H9 (cell line): ENCODE data around the gene HOXA2. TPM values are rescaled to one million over a fixed set of nuclear protein-coding genes. Genes with fewer than 3 reads are reported as not detected.

ENCODE experiments used
- DNase-seq: peaks from one replicate; pipeline ENCODE4 v3.0.0-alpha.2; 2017
- H2AFZ ChIP-seq: one replicate; pipeline ENCODE4 v1.6.1; 2013; ENCODE audit warnings: mild to moderate bottlenecking, low read length, control low read depth, moderate library complexity
- H2AK5ac ChIP-seq: 2 replicates; pipeline ENCODE4 v1.6.1; 2013; ENCODE audit warnings: low read length, control low read depth, mixed read lengths; ENCODE audit not compliant: insufficient read length
- H2BK120ac ChIP-seq: one replicate; pipeline ENCODE4 v1.6.1; 2013; ENCODE audit warnings: low read depth, mild to moderate bottlenecking, low read length, control low read depth, inconsistent platforms; ENCODE audit not compliant: poor library complexity, severe bottlenecking
- H2BK12ac ChIP-seq: 2 replicates; pipeline ENCODE4 v1.6.1; 2013; ENCODE audit warnings: low read length, control low read depth, mixed read lengths, low read depth; ENCODE audit not compliant: insufficient read length
- H2BK15ac ChIP-seq: 2 replicates; pipeline ENCODE4 v1.6.1; 2013; ENCODE audit warnings: low read depth, low read length, control low read depth
- H2BK20ac ChIP-seq: one replicate; pipeline ENCODE4 v1.6.1; 2013; ENCODE audit warnings: low read depth, mild to moderate bottlenecking, low read length, control low read depth, inconsistent platforms; ENCODE audit not compliant: poor library complexity, severe bottlenecking
- H2BK5ac ChIP-seq: 2 replicates; pipeline ENCODE4 v1.6.1; 2013; ENCODE audit warnings: low read length, control low read depth, mixed read lengths; ENCODE audit not compliant: insufficient read length
- H3K14ac ChIP-seq: 2 replicates; pipeline ENCODE4 v1.6.1; 2013; ENCODE audit warnings: low read length, control low read depth; ENCODE audit not compliant: insufficient read depth
- H3K18ac ChIP-seq: 2 replicates; pipeline ENCODE4 v1.6.1; 2013; ENCODE audit warnings: low read depth, mild to moderate bottlenecking, mixed read lengths, low read length, control low read depth; ENCODE audit not compliant: insufficient read length
- H3K23ac ChIP-seq: 2 replicates; pipeline ENCODE4 v1.6.1; 2013; ENCODE audit warnings: low read length, control low read depth, mixed read lengths, low read depth; ENCODE audit not compliant: insufficient read length
- H3K23me2 ChIP-seq: 2 replicates; pipeline ENCODE4 v1.6.1; 2013; ENCODE audit warnings: low read depth, mild to moderate bottlenecking, mixed read lengths, low read length, control low read depth; ENCODE audit not compliant: insufficient read length, poor library complexity, severe bottlenecking
- H3K27ac ChIP-seq: 2 replicates; pipeline ENCODE4 v1.5.1; 2013; ENCODE audit warnings: low read length, control low read depth, mixed read lengths, low read depth; ENCODE audit not compliant: insufficient read length
- H3K27me3 ChIP-seq: 2 replicates; pipeline ENCODE4 v1.6.1; 2013; ENCODE audit warnings: low read length, control low read depth, inconsistent platforms; ENCODE audit not compliant: insufficient read depth
- H3K4ac ChIP-seq: 2 replicates; pipeline ENCODE4 v1.6.1; 2013; ENCODE audit warnings: low read depth, mild to moderate bottlenecking, control low read depth, inconsistent platforms, low read length, moderate library complexity
- H3K4me1 ChIP-seq: 2 replicates; pipeline ENCODE4 v1.6.1; 2013; ENCODE audit warnings: low read length, control low read depth, inconsistent platforms; ENCODE audit not compliant: insufficient read depth
- H3K4me2 ChIP-seq: 2 replicates; pipeline ENCODE4 v1.6.1; 2013; ENCODE audit warnings: low read length, control low read depth, mixed read lengths; ENCODE audit not compliant: insufficient read length, insufficient read depth
- H3K56ac ChIP-seq: 2 replicates; pipeline ENCODE4 v1.6.1; 2013; ENCODE audit warnings: low read depth, mild to moderate bottlenecking, mixed read lengths, low read length, control low read depth; ENCODE audit not compliant: insufficient read length
- H3K79me1 ChIP-seq: 2 replicates; pipeline ENCODE4 v1.6.1; 2013; ENCODE audit warnings: low read depth, mild to moderate bottlenecking, moderate library complexity, low read length, control low read depth, inconsistent platforms; ENCODE audit not compliant: insufficient read depth, poor library complexity, severe bottlenecking
- H3K79me2 ChIP-seq: 2 replicates; pipeline ENCODE4 v1.6.1; 2013; ENCODE audit warnings: low read length, control low read depth, inconsistent platforms; ENCODE audit not compliant: insufficient read depth
- H3K9ac ChIP-seq: 2 replicates; pipeline ENCODE4 v1.6.1; 2013; ENCODE audit warnings: low read length, control low read depth, mixed read lengths; ENCODE audit not compliant: insufficient read length; ENCODE audit errors: extremely low read depth
- H3K9me3 ChIP-seq: one replicate; pipeline ENCODE4 v1.6.1; 2013; ENCODE audit warnings: low read depth, low read length, inconsistent platforms; ENCODE audit not compliant: control insufficient read depth
- H3T11ph ChIP-seq: one replicate; pipeline ENCODE4 v1.6.1; 2013; ENCODE audit warnings: mild to moderate bottlenecking, low read length, control low read depth, inconsistent platforms
- H4K20me1 ChIP-seq: one replicate; pipeline ENCODE4 v1.6.1; 2013; ENCODE audit not compliant: control insufficient read depth, insufficient read length, insufficient read depth
- H4K5ac ChIP-seq: 2 replicates; pipeline ENCODE4 v1.6.1; 2013; ENCODE audit warnings: low read depth, mild to moderate bottlenecking, mixed read lengths, low read length, control low read depth; ENCODE audit not compliant: insufficient read length
- H4K8ac ChIP-seq: replicated peaks from 2 replicates; pipeline ENCODE4 v1.6.1; 2013; ENCODE audit warnings: low read length, control low read depth, mixed read lengths, low read depth; ENCODE audit not compliant: insufficient read length
- H4K91ac ChIP-seq: 2 replicates; pipeline ENCODE4 v1.6.1; 2013; ENCODE audit warnings: low read depth, mild to moderate bottlenecking, moderate library complexity, mixed read lengths, low read length, control low read depth; ENCODE audit not compliant: insufficient read length
- H3K27ac Mint-ChIP-seq, 3 experiments: 2 replicates in 2 of 3; 3 replicates in 1 of 3; pipeline ENCODE4 v1.8.0; 2020 to 2021; ENCODE audit warnings: mixed read lengths in 3 of 3, mild to moderate bottlenecking in 1 of 3, moderate library complexity in 1 of 3
- H3K27me3 Mint-ChIP-seq: 2 replicates; pipeline ENCODE4 v1.8.0; 2021; ENCODE audit warnings: low read depth, mild to moderate bottlenecking, moderate library complexity, mixed read lengths
- H3K36me3 Mint-ChIP-seq, 3 experiments: 2 replicates in 2 of 3; 3 replicates in 1 of 3; pipeline ENCODE4 v1.8.0; 2020 to 2021; ENCODE audit warnings: low read depth in 3 of 3, mixed read lengths in 3 of 3; ENCODE audit not compliant: insufficient read depth in 1 of 3
- H3K4me1 Mint-ChIP-seq, 2 experiments: 2 replicates each; pipeline ENCODE4 v1.8.0; 2020; ENCODE audit warnings: mixed read lengths in 2 of 2
- H3K4me3 Mint-ChIP-seq, 2 experiments: 2 replicates in 1 of 2; 3 replicates in 1 of 2; pipeline ENCODE4 v1.8.0; 2020 to 2021; ENCODE audit warnings: mild to moderate bottlenecking in 2 of 2, mixed read lengths in 2 of 2, moderate library complexity in 1 of 2
- H3K9me3 Mint-ChIP-seq, 2 experiments: 2 replicates in 1 of 2; 3 replicates in 1 of 2; pipeline ENCODE4 v1.8.0; 2020; ENCODE audit warnings: mild to moderate bottlenecking in 2 of 2, mixed read lengths in 2 of 2, moderate library complexity in 1 of 2
- WGBS: extraction: QIAGEN DNeasy Blood & Tissue Kit; methylation state at CpG from one replicate; pipeline ENCODE4 v1.1.7; 2013; ENCODE audit warnings: missing lambda C conversion rate, low lambda C conversion rate, mixed read lengths; ENCODE audit not compliant: insufficient read length; ENCODE audit errors: extremely low coverage; 5-methylcytosine and 5-hydroxymethylcytosine counted together
- total RNA-seq: library from RNA; stranded (reverse); gene quantifications from 2 replicates; pipeline ENCODE4 v1.2.1, GENCODE V29; 2021
- TF ChIP-seq, protein P1 (sequence below): fragments of 200-600 bp; sonication (generic); conservative IDR thresholded peaks from 3 replicates; pipeline ENCODE4 v1.8.0; 2021; ENCODE audit warnings: antibody characterized with exemption, mild to moderate bottlenecking

The HOXA2 gene
- total RNA-seq, 1 experiment from 2014 or later, result not detected

DNA sequence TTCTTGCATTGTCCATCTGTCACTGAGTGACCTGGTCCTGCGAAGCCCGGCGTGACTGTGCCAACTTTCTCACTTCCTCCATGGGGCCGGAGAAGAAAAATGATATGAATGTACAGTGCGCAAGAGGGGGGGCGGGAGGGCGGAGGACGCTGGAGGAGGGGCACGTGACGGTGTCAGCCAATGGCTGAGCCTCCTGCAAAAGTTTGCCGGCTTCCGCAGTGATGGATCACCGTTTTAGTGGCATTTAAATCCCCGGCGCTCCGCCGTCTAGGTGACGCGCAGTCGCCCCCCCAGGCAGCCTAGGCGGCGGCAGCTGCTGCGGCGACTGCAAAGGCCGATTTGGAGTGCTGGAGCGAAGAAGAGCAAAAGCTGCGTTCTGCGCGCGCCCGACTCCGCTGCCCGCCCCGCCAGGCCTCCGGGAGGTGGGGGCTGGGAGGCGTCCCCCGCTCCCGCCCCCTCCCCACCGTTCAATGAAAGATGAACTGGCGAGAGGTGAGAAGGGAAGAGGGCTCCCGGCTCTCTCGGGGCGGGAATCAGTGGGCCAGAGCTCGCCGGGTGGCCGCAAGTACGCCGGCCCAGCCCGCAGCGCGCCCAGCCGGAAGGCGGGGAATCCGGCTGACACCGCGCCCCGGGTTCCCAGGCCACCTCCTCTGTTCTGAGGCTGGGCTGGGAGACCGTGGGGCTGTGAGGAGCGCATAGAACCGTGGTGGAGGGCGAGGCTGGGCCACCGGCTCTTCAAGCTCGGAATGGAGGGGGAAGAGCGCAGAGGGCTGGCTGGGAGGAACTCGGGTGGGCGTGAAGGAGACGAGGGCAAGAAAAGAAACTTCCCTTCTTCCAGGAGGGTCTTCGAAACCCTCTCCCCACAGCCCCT, 6.4 kb downstream of the HOXA2 start, which contains the start of gene HOXA1:
TSS of gene HOXA1 (minus strand) at position 104 of the 871 bp plus-strand sequence. CDS start at position 16, 88 bp downstream.
- Mint-ChIP-seq H3K4me3 (peak within 1 kb of the TSS; percentile 61 to 86), H3K4me1 (peaks cover 48 to 64% of the 10 kb centered on the region in 2 experiments), H3K36me3 (no peaks in the 10 kb centered on the region), H3K9me3 (peaks cover 2 to 33% of the 10 kb centered on the region in 2 experiments; a peak in 4 of 5 replicates), H3K27ac (no peak within 1 kb of the TSS; a peak in 1 of 7 replicates), H3K27me3 (peaks cover 100% of the 10 kb centered on the region)
- peaks cover 7% of the 10 kb centered on the region for H3K23me2 ChIP-seq
- peaks cover 5% of the 10 kb centered on the region; the same call in 1 of the 2 replicates for H3K4me1 ChIP-seq
- H2BK15ac ChIP-seq, result no peak within 1 kb of the TSS
- H3K27ac ChIP-seq, result no peak within 1 kb of the TSS
- no peak within 1 kb of the TSS for H2AFZ ChIP-seq
- no CpG with 5 or more reads among the region's 68 CpGs for WGBS
- no peak within 1 kb of the TSS for H3K4ac ChIP-seq
- peak within 1 kb of the TSS; percentile 28 for H3K4me2 ChIP-seq
- H3K9me3 ChIP-seq, result no peaks in the 10 kb centered on the region
- no peak within 1 kb of the TSS for H3K23ac ChIP-seq
- H3T11ph ChIP-seq, result no peak within 1 kb of the TSS
- H2BK20ac ChIP-seq, result no peak within 1 kb of the TSS
- no peak within 1 kb of the TSS for H4K8ac ChIP-seq
- H3K18ac ChIP-seq, result no peak within 1 kb of the TSS
- peaks cover 2% of the 10 kb centered on the region for H4K20me1 ChIP-seq
- no peak within 1 kb of the TSS for H3K14ac ChIP-seq
- H4K91ac ChIP-seq, result no peak within 1 kb of the TSS
- H3K56ac ChIP-seq, result no peak within 1 kb of the TSS
- H3K9ac ChIP-seq, result no peak within 1 kb of the TSS
- H3K27me3 ChIP-seq, result peaks cover 88% of the 10 kb centered on the region
- no peaks in the 10 kb centered on the region for H3K79me2 ChIP-seq
- TF ChIP-seq, protein P1, sequence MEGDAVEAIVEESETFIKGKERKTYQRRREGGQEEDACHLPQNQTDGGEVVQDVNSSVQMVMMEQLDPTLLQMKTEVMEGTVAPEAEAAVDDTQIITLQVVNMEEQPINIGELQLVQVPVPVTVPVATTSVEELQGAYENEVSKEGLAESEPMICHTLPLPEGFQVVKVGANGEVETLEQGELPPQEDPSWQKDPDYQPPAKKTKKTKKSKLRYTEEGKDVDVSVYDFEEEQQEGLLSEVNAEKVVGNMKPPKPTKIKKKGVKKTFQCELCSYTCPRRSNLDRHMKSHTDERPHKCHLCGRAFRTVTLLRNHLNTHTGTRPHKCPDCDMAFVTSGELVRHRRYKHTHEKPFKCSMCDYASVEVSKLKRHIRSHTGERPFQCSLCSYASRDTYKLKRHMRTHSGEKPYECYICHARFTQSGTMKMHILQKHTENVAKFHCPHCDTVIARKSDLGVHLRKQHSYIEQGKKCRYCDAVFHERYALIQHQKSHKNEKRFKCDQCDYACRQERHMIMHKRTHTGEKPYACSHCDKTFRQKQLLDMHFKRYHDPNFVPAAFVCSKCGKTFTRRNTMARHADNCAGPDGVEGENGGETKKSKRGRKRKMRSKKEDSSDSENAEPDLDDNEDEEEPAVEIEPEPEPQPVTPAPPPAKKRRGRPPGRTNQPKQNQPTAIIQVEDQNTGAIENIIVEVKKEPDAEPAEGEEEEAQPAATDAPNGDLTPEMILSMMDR, result no peak
- DNase-seq, result peak; percentile 89
- H2BK12ac ChIP-seq, result no peak within 1 kb of the TSS
- no peak within 1 kb of the TSS for H4K5ac ChIP-seq
- H2BK120ac ChIP-seq, result no peak within 1 kb of the TSS
- no peak within 1 kb of the TSS for H2AK5ac ChIP-seq
- H3K79me1 ChIP-seq, result no peaks in the 10 kb centered on the region
- no peak within 1 kb of the TSS for H2BK5ac ChIP-seq
